ENCODE results near the gene STARD10. TPM values are rescaled to one million over a fixed set of nuclear protein-coding genes. Genes with fewer than 3 reads are reported as not detected.
"Not testable (repeated sequence)": the region's sequence is repeated elsewhere in the genome, so short reads cannot be mapped to it uniquely, and the experiment has no call there.

Gene STARD10
- total and polyA plus RNA-seq, 7 donors = 29.9 to 900 (median 60.1) TPM

DNA sequence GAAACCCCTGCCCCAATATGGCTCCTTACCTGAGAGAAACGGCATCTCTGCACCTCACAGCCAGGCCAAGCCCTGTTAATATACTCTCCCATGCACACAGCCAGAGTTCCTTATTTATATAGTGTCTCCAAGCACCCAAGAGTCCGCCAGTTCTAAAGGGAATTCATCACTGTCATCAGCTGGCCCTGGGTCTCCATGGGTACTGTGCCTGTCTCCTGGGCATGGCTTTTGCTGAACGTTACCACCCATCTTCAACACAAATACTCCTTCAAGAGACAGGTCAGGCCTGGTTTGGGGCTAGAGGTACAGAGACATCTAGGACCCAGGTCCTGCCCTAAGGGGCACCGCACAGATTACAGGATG, 18.7 kb upstream of the STARD10 start:
- intact Hi-C loops (cut with DNase I) = no loop called here
- Histone ChIP-seq H3K27ac (peak overlapping the region; percentile 87 to 93 (median 92)), H3K9me3 (no peaks in the 10 kb centered on the region), H3K27me3 (no peaks in the 10 kb centered on the region), H3K4me3 (peak overlapping the region; percentile 73 to 94 (median 84)), H3K36me3 (peaks cover 0 to 18% (median 2%) of the 10 kb centered on the region in 4 donors), H3K4me1 (peaks cover 0 to 39% (median 37%) of the 10 kb centered on the region in 4 donors)
- 12 to 30% methylated on average over 4 of the region's 4 CpGs for WGBS, 2 donors
- no peak for DNase-seq
- TF ChIP-seq, protein P1, sequence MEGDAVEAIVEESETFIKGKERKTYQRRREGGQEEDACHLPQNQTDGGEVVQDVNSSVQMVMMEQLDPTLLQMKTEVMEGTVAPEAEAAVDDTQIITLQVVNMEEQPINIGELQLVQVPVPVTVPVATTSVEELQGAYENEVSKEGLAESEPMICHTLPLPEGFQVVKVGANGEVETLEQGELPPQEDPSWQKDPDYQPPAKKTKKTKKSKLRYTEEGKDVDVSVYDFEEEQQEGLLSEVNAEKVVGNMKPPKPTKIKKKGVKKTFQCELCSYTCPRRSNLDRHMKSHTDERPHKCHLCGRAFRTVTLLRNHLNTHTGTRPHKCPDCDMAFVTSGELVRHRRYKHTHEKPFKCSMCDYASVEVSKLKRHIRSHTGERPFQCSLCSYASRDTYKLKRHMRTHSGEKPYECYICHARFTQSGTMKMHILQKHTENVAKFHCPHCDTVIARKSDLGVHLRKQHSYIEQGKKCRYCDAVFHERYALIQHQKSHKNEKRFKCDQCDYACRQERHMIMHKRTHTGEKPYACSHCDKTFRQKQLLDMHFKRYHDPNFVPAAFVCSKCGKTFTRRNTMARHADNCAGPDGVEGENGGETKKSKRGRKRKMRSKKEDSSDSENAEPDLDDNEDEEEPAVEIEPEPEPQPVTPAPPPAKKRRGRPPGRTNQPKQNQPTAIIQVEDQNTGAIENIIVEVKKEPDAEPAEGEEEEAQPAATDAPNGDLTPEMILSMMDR (IDR thresholded peaks at IDR 0.05) = no peak
- TF ChIP-seq POLR2AphosphoS5 (IDR thresholded peaks at IDR 0.05) (no peak), POLR2A (IDR thresholded peaks at IDR 0.05) (no peak), EP300 (IDR thresholded peaks at IDR 0.05) (no peak)

DNA sequence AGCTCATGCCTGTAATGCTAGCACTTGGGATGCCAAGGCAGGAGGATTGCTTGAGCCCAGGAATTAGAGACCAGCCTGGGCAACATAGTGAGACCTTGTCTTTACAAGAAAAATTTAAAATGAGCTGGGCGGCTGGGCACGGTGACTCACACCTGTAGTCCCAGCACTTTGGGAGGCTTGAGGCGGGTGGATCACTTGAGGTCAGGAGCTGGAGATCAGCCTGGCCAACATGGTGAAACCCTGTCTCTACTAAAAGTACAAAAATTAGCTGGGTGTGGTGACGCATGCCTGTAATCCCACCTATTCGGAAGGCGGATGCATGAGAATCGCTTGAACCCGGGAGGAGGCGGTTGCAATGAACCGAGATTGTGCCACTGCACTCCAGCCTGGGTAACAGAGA, 17.8 kb upstream of the STARD10 start:
- WGBS, 2 donors = 94 to 96% methylated on average over 10 of the region's 10 CpGs
- DNase-seq; H3K27me3 ChIP-seq; H3K9me3 ChIP-seq; H3K27ac ChIP-seq; intact Hi-C loops (cut with DNase I): not testable (repeated sequence)
- H3K36me3 ChIP-seq = peaks cover 0 to 15% (median 2%) of the 10 kb centered on the region in 4 donors
- peaks cover 0 to 38% (median 36%) of the 10 kb centered on the region in 4 donors for H3K4me1 ChIP-seq
- H3K4me3 ChIP-seq = peak overlapping the region in 1 of 4 donors; percentile 5

DNA sequence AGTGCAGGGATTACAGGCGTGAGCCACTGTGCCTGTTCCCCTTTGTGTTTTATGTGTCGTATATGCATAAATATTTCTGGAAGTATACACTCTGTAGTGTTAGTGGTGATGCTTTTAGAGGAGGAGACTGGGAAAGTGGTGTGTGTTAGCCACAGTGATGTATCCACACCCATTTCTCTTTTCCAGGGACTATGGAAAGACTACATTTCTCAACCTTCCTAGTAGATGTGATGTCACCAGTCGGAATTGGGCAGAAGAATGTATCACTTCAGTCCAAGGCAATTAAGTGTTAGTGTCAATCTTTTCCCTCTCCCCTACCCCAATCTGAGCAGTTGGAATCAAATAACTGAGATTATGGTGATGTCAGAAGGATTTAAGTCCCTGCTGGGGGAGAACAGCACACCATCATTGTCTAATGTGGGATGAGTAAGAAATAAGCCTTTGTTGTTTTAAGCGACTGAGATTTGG, 14.5 kb upstream of the STARD10 start:
- intact Hi-C loops (cut with DNase I) = no loop called here

DNA sequence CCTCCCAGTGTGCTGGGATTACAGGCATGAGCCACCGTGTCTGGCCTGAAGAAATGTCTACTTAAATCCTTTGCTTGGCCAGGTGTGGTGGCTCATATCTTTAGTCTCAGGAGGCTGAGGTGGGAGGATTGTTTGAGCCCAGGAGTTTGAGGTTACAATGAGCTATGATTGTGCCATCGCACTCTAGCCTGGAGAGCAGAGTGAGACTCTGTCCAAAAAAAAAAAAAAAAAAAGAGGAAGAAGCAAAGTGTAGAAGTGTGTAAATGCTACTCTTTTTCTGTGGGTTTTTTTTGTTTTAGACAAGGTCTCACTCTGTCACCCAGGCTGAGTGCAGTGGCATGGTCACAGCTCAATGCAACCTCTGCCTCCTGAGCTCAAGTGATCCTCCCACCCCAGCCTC, 13.9 kb upstream of the STARD10 start:
- WGBS, 2 donors = 53 to 85% methylated on average over 2 of the region's 2 CpGs
- no peak for DNase-seq
- H3K27ac ChIP-seq = peak overlapping the region in 3 of 4 donors; percentile 23 to 37 (median 32)
- H3K9me3 ChIP-seq = no peaks in the 10 kb centered on the region
- TF ChIP-seq, protein P1 (IDR thresholded peaks at IDR 0.05) = no peak
- TF ChIP-seq EP300 (IDR thresholded peaks at IDR 0.05) = no peak
- TF ChIP-seq POLR2A (IDR thresholded peaks at IDR 0.05) = no peak
- no peak for TF ChIP-seq POLR2AphosphoS5 (IDR thresholded peaks at IDR 0.05)
- no peaks in the 10 kb centered on the region for H3K27me3 ChIP-seq
- no peak overlapping the region for H3K4me3 ChIP-seq
- peaks cover 0 to 15% (median 2%) of the 10 kb centered on the region in 4 donors for H3K36me3 ChIP-seq
- H3K4me1 ChIP-seq = peaks cover 0 to 12% (median 9%) of the 10 kb centered on the region in 4 donors
- intact Hi-C loops (cut with DNase I) = no loop called here

More for the DNA sequence above, 14.5 kb upstream of the STARD10 start:
- Histone ChIP-seq H3K4me1 (peaks cover 0 to 17% (median 14%) of the 10 kb centered on the region in 4 donors), H3K27me3 (no peaks in the 10 kb centered on the region), H3K4me3 (no peak overlapping the region), H3K9me3 (no peaks in the 10 kb centered on the region), H3K27ac (peak overlapping the region in 1 of 4 donors; percentile 11), H3K36me3 (peaks cover 0 to 15% (median 2%) of the 10 kb centered on the region in 4 donors)
- TF ChIP-seq POLR2A (IDR thresholded peaks at IDR 0.05) = no peak
- TF ChIP-seq, protein P1 (IDR thresholded peaks at IDR 0.05) = no peak
- no peak for TF ChIP-seq POLR2AphosphoS5 (IDR thresholded peaks at IDR 0.05)
- TF ChIP-seq EP300 (IDR thresholded peaks at IDR 0.05) = no peak
- WGBS, 2 donors = 87 to 93% methylated on average over 4 of the region's 4 CpGs
- no peak for DNase-seq

DNA sequence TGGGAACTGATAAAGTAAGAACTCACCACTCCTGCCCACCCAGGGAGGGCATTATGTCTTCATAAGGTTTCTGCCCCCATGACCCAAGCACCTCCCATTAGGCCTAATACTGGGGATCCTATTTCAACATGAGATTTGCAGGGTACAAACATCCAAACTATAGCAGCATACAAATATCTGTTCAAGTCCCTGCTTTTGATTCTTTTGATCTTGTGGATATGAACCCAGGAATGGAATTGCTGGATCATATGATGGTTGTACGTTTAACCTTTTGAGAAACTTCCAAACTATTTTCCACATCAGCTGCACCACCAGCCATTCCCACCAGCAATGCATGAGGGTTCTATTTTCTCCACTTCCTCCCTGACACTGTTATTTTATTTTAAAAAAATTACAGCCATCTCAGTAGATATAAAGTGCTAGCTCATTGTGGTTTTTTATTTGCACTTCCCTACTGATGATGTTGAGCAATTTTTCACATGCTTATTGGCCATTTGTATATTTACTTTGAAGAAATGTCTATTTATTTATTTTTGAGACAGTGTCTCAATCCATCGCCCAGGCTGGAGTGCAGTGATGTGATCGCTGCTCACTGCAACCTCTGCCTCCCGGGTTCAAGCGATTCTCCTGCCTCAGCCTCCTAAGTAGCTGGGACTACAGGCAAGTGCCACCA, 13.3 kb upstream of the STARD10 start:
- Histone ChIP-seq H3K4me1 (peaks cover 0 to 5% (median 3%) of the 10 kb centered on the region in 4 donors), H3K27me3 (no peaks in the 10 kb centered on the region), H3K36me3 (peaks cover 0 to 15% (median 2%) of the 10 kb centered on the region in 4 donors), H3K4me3 (no peak overlapping the region), H3K27ac (peak overlapping the region in 3 of 4 donors; percentile 23 to 37 (median 32)), H3K9me3 (no peaks in the 10 kb centered on the region)
- DNase-seq = no peak
- TF ChIP-seq EP300 (IDR thresholded peaks at IDR 0.05) (no peak), POLR2A (IDR thresholded peaks at IDR 0.05) (no peak), POLR2AphosphoS5 (IDR thresholded peaks at IDR 0.05) (no peak)
- TF ChIP-seq, protein P1 (IDR thresholded peaks at IDR 0.05) = no peak
- intact Hi-C loops (cut with DNase I) = no loop called here
- WGBS, 2 donors = 60 to 81% methylated on average over 5 of the region's 5 CpGs

DNA sequence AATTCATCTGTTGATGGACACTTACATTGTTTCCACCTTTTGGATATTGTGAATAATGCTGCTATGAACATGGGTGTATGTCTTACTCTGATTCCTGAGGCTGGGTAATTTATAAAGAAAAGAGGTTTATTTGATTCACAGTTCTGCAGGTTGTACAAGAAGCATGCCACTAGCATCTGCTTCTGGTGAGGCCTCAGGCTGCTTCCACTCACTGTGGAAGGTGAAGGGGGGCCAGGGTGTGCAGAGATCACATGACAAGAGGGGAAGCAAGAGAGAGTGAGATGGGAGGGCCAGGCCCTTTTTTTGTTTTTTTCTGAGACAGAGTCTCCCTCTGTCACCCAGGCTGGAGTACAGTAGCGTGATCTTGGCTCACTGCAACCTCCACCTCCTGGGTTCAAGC, 12.5 kb upstream of the STARD10 start:
- WGBS, 2 donors = 94% methylated on average over 1 of the region's 1 CpG
- H3K27me3 ChIP-seq; H3K4me1 ChIP-seq; intact Hi-C loops (cut with DNase I); H3K4me3 ChIP-seq; H3K9me3 ChIP-seq; H3K27ac ChIP-seq; DNase-seq: not testable (repeated sequence)
- H3K36me3 ChIP-seq = peaks cover 0 to 15% (median 2%) of the 10 kb centered on the region in 4 donors
